HCT116 (cell line): Measurements from ENCODE around the gene ENPP3. TPM values are rescaled to one million over a fixed set of nuclear protein-coding genes. Genes with fewer than 3 reads are reported as not detected.

Source experiments
- ATAC-seq: fragments of 200-7000 bp; cut with Tn5 transposase; 2 replicates; pipeline ENCODE4 v1.9.1; 2020; ENCODE audit warnings: mild to moderate bottlenecking, moderate library complexity
- BruUV-seq: library from RNA; stranded (reverse); fragments of 400-500 nt; replicated peaks from 2 replicates; lab custom pipeline; 2021; lab: Mats Ljungman, UMichigan
- CTCF ChIA-PET: fragments of 300-600 bp; sonication (Branson Sonifier 250); formaldehyde crosslinking; loops from one replicate; lab custom pipeline; 2021; ENCODE audit warnings: antibody characterized with exemption; lab: Charles Lee
- POLR2A ChIA-PET: fragments of 300-600, 350-600 bp; sonication (Branson Sonifier 250); formaldehyde crosslinking; loops from one replicate; lab custom pipeline; 2021; ENCODE audit warnings: antibody characterized with exemption; lab: Charles Lee
- RAD21 ChIA-PET, 2 experiments: fragments of 300-600 bp; sonication (Branson Sonifier 250); formaldehyde crosslinking; loops; one replicate each; lab custom pipeline; 2023; ENCODE audit warnings: low total read pairs in 2 of 2; ENCODE audit not compliant: uncharacterized antibody in 2 of 2, unreplicated experiment in 2 of 2, low non-redundant PET in 1 of 2; lab: Charles Lee
- DNase-seq: peaks from one replicate; pipeline ENCODE4 v3.0.0-alpha.2; 2010; ENCODE audit warnings: low read depth, low spot score
- H2AFZ ChIP-seq: fragments of 200-600 bp; shearing (Covaris generic), sonication (generic); 2 replicates; pipeline ENCODE4 v1.6.1; 2017; ENCODE audit warnings: low read depth, mixed run types, mixed read lengths, antibody characterized with exemption, low read length; ENCODE audit not compliant: poor library complexity, severe bottlenecking
- H3K27ac ChIP-seq: 2 replicates; pipeline ENCODE4 v1.5.1; 2012; ENCODE audit warnings: low read depth, low read length
- H3K27me3 ChIP-seq: fragments of 200-600 bp; sonication (generic); 2 replicates; pipeline ENCODE4 v1.6.1; 2016; ENCODE audit warnings: mixed run types, low read length, mixed read lengths; ENCODE audit not compliant: insufficient read depth
- H3K36me3 ChIP-seq, 2 experiments: fragments of 200-500 bp in 1 of 2; fragments of 200-600 bp in 1 of 2; sonication (Bioruptor generic) in 1 of 2; sonication (generic) in 1 of 2; 2 replicates each; pipeline versions ENCODE4 v1.5.1 to v1.6.1; 2014 to 2016; ENCODE audit warnings: low read length in 2 of 2, inconsistent platforms in 1 of 2, mixed read lengths in 1 of 2, mixed run types in 1 of 2; ENCODE audit not compliant: insufficient read depth in 2 of 2, control insufficient read depth in 1 of 2
- H3K4me1 ChIP-seq, 2 experiments: fragments of 200-600 bp in 1 of 2; sonication (generic) in 1 of 2; 2 replicates each; pipeline versions ENCODE4 v1.5.1 to v1.6.1; 2012 to 2017; ENCODE audit warnings: low read length in 2 of 2, inconsistent platforms in 1 of 2, mild to moderate bottlenecking in 1 of 2, mixed read lengths in 1 of 2, mixed run types in 1 of 2, moderate library complexity in 1 of 2; ENCODE audit not compliant: insufficient read depth in 2 of 2, control insufficient read depth in 1 of 2
- H3K4me2 ChIP-seq: fragments of 200-600 bp; sonication (generic); 2 replicates; pipeline ENCODE4 v1.6.1; 2017; ENCODE audit warnings: mixed run types, low read length, mixed read lengths
- H3K4me3 ChIP-seq, 2 experiments: fragments of 200-600 bp in 1 of 2; sonication (generic) in 1 of 2; replicated peaks in 1 of 2; 2 replicates each; pipeline ENCODE4 v1.5.1; 2011 to 2016; ENCODE audit warnings: low read length in 2 of 2, control low read depth in 1 of 2, low read depth in 1 of 2, mild to moderate bottlenecking in 1 of 2, mixed read lengths in 1 of 2, mixed run types in 1 of 2
- H3K79me2 ChIP-seq: fragments of 200-600 bp; sonication (generic); 2 replicates; pipeline ENCODE4 v1.6.1; 2017; ENCODE audit warnings: mild to moderate bottlenecking, mixed run types, low read length, moderate library complexity, mixed read lengths; ENCODE audit not compliant: insufficient read depth
- H3K9ac ChIP-seq: fragments of 200-600 bp; sonication (generic); 2 replicates; pipeline ENCODE4 v1.6.1; 2016; ENCODE audit warnings: low read length, mixed read lengths
- H3K9me2 ChIP-seq: fragments of 200-600 bp; sonication (generic), shearing (Covaris generic); 2 replicates; pipeline ENCODE4 v1.6.1; 2017; ENCODE audit warnings: mixed run types, mild to moderate bottlenecking, moderate library complexity; ENCODE audit not compliant: insufficient read depth
- H3K9me3 ChIP-seq, 2 experiments: fragments of 200-500 bp in 1 of 2; fragments of 200-600 bp in 1 of 2; sonication (Bioruptor generic) in 1 of 2; sonication (generic) in 1 of 2; 2 replicates each; pipeline ENCODE4 v1.6.1; 2014 to 2017; ENCODE audit warnings: low read length in 2 of 2, mixed read lengths in 2 of 2, inconsistent platforms in 1 of 2, low read depth in 1 of 2, mild to moderate bottlenecking in 1 of 2, mixed run types in 1 of 2, moderate library complexity in 1 of 2; ENCODE audit not compliant: control insufficient read depth in 1 of 2, insufficient read depth in 1 of 2
- H4K20me1 ChIP-seq: fragments of 200-600 bp; sonication (generic), shearing (Covaris generic); 2 replicates; pipeline ENCODE4 v1.6.1; 2017; ENCODE audit warnings: mixed run types, mild to moderate bottlenecking, moderate library complexity; ENCODE audit not compliant: insufficient read depth
- ELF1 ChIP-seq: IDR thresholded peaks from 2 replicates; pipeline ENCODE4 v1.6.1; 2012; ENCODE audit warnings: low read depth, borderline replicate concordance
- YY1 ChIP-seq: IDR thresholded peaks from 2 replicates; pipeline ENCODE4 v1.6.1; 2011; ENCODE audit warnings: low read length, low read depth, moderate library complexity, mild to moderate bottlenecking; ENCODE audit not compliant: insufficient replicate concordance; ENCODE audit errors: extremely low read depth
- ZBTB33 ChIP-seq: IDR thresholded peaks from 2 replicates; pipeline ENCODE4 v1.6.1; 2011; ENCODE audit warnings: mild to moderate bottlenecking, low read length, moderate library complexity; ENCODE audit not compliant: insufficient replicate concordance; ENCODE audit errors: extremely low read depth
- intact Hi-C: fragments of 100-400 bp; cut with micrococcal nuclease; formaldehyde crosslinking; loops from 2 replicates; pipeline ENCODE4 v1.10.0; 2022
- total RNA-seq: library from RNA; stranded (reverse); gene quantifications from one replicate; pipeline ENCODE4 v1.2.1, GENCODE V29; 2021; ENCODE audit not compliant: unreplicated experiment

The ENPP3 gene
- total RNA-seq, 1 experiment from 2014 or later: 0.15 TPM

GRCh38 chr6:131641554-131641953 lies 4.5 kb downstream of the ENPP3 start (continued):
- TF ChIP-seq ZBTB33 (no peak), ELF1 (no peak)

DNA sequence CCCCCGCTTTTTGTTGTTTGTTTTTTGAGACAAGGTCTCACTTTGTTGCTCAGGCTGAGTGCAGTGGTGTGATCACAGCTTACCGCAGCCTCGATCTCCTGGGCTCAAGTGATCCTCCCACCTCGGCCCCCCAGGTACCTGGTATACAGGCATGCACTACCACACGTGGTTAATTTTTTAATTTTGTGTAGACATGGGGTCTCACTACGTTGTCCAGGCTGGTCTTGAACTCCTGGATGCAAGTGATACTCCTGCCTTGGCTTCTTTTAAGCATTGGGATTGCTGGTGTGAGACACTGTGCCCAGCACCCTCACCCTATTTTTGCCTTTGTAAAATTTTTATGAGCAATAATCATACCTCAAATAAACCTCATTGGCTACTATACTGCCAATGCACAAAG lies 5.5 kb downstream of the ENPP3 start:
- no peaks in the 10 kb centered on the region for H3K36me3 ChIP-seq
- no peak overlapping the region for H3K9ac ChIP-seq
- H3K9me3 ChIP-seq: no peaks in the 10 kb centered on the region
- intact Hi-C loops: no loop called here
- no peak for TF ChIP-seq YY1
- TF ChIP-seq, all 23 proteins: peak for 0
- no peaks in the 10 kb centered on the region for H3K9me2 ChIP-seq
- BruUV-seq: no TSS peak
- ChIA-PET CTCF (no interaction called here), RAD21 (no interaction called here), POLR2A (interaction anchor here (0.6 kb wide), 1 partner anchor 1527 kb away, joined by 3 read pairs; no protein-coding TSS in a partner anchor)
- no peak overlapping the region for H3K4me2 ChIP-seq
- no peaks in the 10 kb centered on the region for H3K79me2 ChIP-seq
- peak; percentile 34; the same call in 1 of the 2 replicates for ATAC-seq
- no peak for DNase-seq
- H2AFZ ChIP-seq: no peak overlapping the region
- H3K4me1 ChIP-seq: peaks cover 0 to 11% of the 10 kb centered on the region in 2 experiments; a peak in 2 of 4 replicates
- no peak overlapping the region; the same call in 1 of the 2 replicates for H3K27ac ChIP-seq
- no peak overlapping the region for H3K4me3 ChIP-seq
- H3K27me3 ChIP-seq: no peaks in the 10 kb centered on the region
- H4K20me1 ChIP-seq: no peaks in the 10 kb centered on the region
